Nephron progenitor cell (in vitro differentiated cells): Measurements from ENCODE around the gene DOCK3.

Source experiments
- DNase-seq: peaks from one replicate; pipeline ENCODE4 v3.0.0; 2021
- H3K27ac Mint-ChIP-seq: 2 replicates; pipeline ENCODE4 v1.8.0; 2021; ENCODE audit warnings: mild to moderate bottlenecking, moderate library complexity, mixed read lengths
- H3K27me3 Mint-ChIP-seq: 2 replicates; pipeline ENCODE4 v1.8.0; 2021; ENCODE audit warnings: mild to moderate bottlenecking, low read depth, mixed read lengths; ENCODE audit not compliant: poor library complexity
- H3K36me3 Mint-ChIP-seq: 2 replicates; pipeline ENCODE4 v1.8.0; 2021; ENCODE audit warnings: low read depth, mixed read lengths
- H3K4me1 Mint-ChIP-seq: 2 replicates; pipeline ENCODE4 v1.8.0; 2021; ENCODE audit warnings: mixed read lengths
- H3K4me3 Mint-ChIP-seq: 2 replicates; pipeline ENCODE4 v1.8.0; 2021; ENCODE audit warnings: mild to moderate bottlenecking, moderate library complexity, mixed read lengths
- H3K9me3 Mint-ChIP-seq: 2 replicates; pipeline ENCODE4 v1.8.0; 2021; ENCODE audit warnings: mild to moderate bottlenecking, moderate library complexity, mixed read lengths
- CTCF ChIP-seq: fragments of 200-600 bp; sonication (generic); IDR thresholded peaks from 2 replicates; pipeline ENCODE4 v1.5.0; 2021; ENCODE audit warnings: antibody characterized with exemption

The DOCK3 gene

DNA sequence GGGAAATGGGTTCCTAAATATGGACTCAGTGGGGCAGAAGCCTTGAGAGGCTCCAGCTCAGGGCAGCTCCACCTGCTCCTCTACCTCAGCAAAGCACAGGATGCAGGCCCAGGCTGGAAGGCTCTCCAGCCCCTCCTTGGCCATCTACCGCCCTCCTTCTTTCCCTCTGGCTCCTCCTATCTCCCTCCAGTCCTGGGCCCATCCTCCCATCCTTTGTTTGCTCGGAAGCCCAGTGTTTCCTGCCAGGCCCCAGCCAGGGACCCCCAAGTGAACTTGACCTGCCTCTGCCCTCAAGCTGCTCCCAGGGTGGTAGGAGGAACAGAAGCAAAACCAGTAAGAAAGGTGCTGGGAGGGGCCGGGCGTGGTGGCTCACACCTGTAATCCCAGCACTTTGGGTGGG is 37.7 kb upstream of the DOCK3 start:
- no peak for TF ChIP-seq CTCF
- Mint-ChIP-seq H3K36me3 (no peaks in the 10 kb centered on the region), H3K4me3 (no peak overlapping the region), H3K27ac (no peak overlapping the region), H3K27me3 (peaks cover 7% of the 10 kb centered on the region), H3K9me3 (no peaks in the 10 kb centered on the region), H3K4me1 (peaks cover 32% of the 10 kb centered on the region)
- no peak for DNase-seq

DNA sequence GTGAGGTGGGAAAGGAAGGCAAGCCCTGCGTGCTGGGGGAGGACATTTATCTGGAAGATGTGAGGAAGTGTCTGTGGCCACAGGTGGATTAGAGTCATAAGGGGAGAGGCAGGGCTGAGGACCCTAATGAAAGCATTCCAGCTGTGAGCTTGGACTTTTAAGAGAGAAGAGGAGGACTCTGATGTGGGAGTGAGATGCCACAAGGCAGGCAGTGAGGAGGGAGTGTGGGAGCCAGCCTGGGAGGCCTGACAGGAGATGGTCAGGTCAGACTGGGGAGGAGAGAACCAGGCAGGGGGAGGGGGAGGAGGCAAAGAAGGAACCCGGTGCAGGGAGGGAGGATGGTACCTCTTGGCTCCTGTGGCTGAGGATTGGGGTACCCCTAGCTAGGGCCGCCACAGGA is 36.8 kb upstream of the DOCK3 start:
- Mint-ChIP-seq H3K36me3 (no peaks in the 10 kb centered on the region), H3K9me3 (no peaks in the 10 kb centered on the region), H3K4me3 (no peak overlapping the region), H3K4me1 (peaks cover 23% of the 10 kb centered on the region), H3K27me3 (peaks cover 7% of the 10 kb centered on the region), H3K27ac (no peak overlapping the region)
- TF ChIP-seq CTCF, result no peak
- DNase-seq, result no peak

DNA sequence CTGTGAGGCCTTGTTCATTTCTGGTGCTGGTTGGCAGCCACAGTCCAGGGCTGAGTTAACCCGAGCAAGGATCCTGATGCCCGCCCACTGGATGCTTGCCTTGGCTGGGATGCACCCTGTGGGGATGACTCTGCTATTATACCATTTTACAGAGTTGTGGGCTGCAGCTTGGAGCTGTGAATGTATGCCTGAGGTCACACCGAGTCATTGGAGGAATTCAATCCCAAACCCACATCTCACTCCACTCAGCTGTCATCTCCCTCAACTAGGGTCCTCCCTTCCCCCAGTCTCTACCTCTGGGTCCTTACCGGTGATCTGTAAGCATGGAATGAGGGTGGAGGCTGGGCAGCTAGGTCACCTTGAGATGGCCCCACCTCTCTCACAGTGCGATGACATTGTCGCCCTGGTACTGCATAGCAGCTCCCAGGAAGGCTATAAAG is 35.7 kb upstream of the DOCK3 start:
- peaks cover 7% of the 10 kb centered on the region for H3K27me3 Mint-ChIP-seq
- H3K36me3 Mint-ChIP-seq, result peaks cover 4% of the 10 kb centered on the region
- no peak for DNase-seq

DNA sequence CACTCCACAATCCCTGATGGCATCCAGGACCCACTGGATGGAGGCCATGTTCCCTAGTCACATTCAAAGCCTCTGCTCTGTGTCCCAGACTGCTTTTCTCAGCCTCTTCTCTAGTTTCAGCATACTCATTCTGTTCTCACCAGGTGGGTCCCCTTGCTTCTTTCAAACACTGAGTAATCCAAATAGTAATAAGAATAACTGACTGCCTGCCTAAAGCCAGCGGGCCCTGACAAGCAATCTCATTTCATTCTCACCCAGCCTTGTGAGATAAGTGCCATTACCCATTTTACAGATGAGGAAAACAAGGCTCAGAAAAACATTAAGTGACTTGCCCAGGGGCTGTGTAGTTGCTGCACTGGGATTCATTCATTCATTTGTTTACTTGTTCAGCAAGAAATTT is 32.3 kb upstream of the DOCK3 start:
- H3K27me3 Mint-ChIP-seq, result peaks cover under 1% of the 10 kb centered on the region
- H3K36me3 Mint-ChIP-seq, result peaks cover 4% of the 10 kb centered on the region
- peaks cover 8% of the 10 kb centered on the region for H3K4me1 Mint-ChIP-seq
- TF ChIP-seq CTCF, result no peak
- DNase-seq, result no peak
- H3K9me3 Mint-ChIP-seq, result no peaks in the 10 kb centered on the region
- H3K27ac Mint-ChIP-seq, result no peak overlapping the region
- no peak overlapping the region for H3K4me3 Mint-ChIP-seq

More for the DNA sequence above, 35.7 kb upstream of the DOCK3 start:
- Mint-ChIP-seq H3K4me3 (no peak overlapping the region), H3K27ac (no peak overlapping the region), H3K9me3 (no peaks in the 10 kb centered on the region), H3K4me1 (peaks cover 22% of the 10 kb centered on the region)
- no peak for TF ChIP-seq CTCF

- no peaks in the 10 kb centered on the region for H3K9me3 Mint-ChIP-seq
- H3K27ac Mint-ChIP-seq, result no peak overlapping the region
- no peak overlapping the region for H3K4me3 Mint-ChIP-seq
- no peaks in the 10 kb centered on the region for H3K27me3 Mint-ChIP-seq
- no peak for DNase-seq
- peaks cover 6% of the 10 kb centered on the region for H3K4me1 Mint-ChIP-seq
- peaks cover 4% of the 10 kb centered on the region for H3K36me3 Mint-ChIP-seq
- TF ChIP-seq CTCF, result no peak
Measured at GRCh38 chr3:50644561-50644960, 30.2 kb upstream of the DOCK3 start.

- Mint-ChIP-seq H3K36me3 (peaks cover 4% of the 10 kb centered on the region), H3K27ac (no peak overlapping the region), H3K4me3 (no peak overlapping the region), H3K4me1 (peaks cover 9% of the 10 kb centered on the region), H3K27me3 (no peaks in the 10 kb centered on the region), H3K9me3 (no peaks in the 10 kb centered on the region)
- TF ChIP-seq CTCF, result no peak
- no peak for DNase-seq
Measured at GRCh38 chr3:50645378-50645777, 29.3 kb upstream of the DOCK3 start.
